NT2/D1 (cell line): ENCODE measurements around the gene ERC2.

Experiments
- SUZ12 ChIP-seq: IDR thresholded peaks from 2 replicates; pipeline ENCODE4 v1.6.1; 2011; ENCODE audit not compliant: insufficient read length, insufficient read depth; ENCODE audit errors: extremely low read depth
- YY1 ChIP-seq: IDR thresholded peaks from 2 replicates; pipeline ENCODE4 v1.6.1; 2011; ENCODE audit not compliant: insufficient read length, insufficient read depth
- ZNF274 ChIP-seq: IDR thresholded peaks from 2 replicates; pipeline ENCODE4 v1.6.1; 2011; ENCODE audit warnings: mild to moderate bottlenecking, low read depth, low read length

- TF ChIP-seq ZNF274 (no peak), YY1 (no peak), SUZ12 (no peak)
These were observed 910.7 kb downstream of the ERC2 start for GRCh38 chr3:55557549-55557948.
